HepG2 (cell line): ENCODE measurements around the gene ZBP1. TPM values are rescaled to one million over a fixed set of nuclear protein-coding genes. Genes with fewer than 3 reads are reported as not detected.

Experiments
- ATAC-seq: fragments of 200-7000 bp; cut with Tn5 transposase; 3 replicates; pipeline ENCODE4 v1.9.1; 2020; ENCODE audit warnings: mild to moderate bottlenecking, moderate library complexity
- BruUV-seq: library from RNA; stranded (reverse); fragments of 400-500 nt; replicated peaks from 2 replicates; lab custom pipeline; 2021; lab: Mats Ljungman, UMichigan
- CTCF ChIA-PET: fragments of 300-600 bp; formaldehyde crosslinking; extraction: SDS; loops from one replicate; lab custom pipeline; 2021; ENCODE audit warnings: low total read pairs, inconsistent platforms, low intra/inter-chr PET ratio; lab: Yijun Ruan, JAX
- POLR2A ChIA-PET: fragments of 350-600 bp; sonication (Branson Sonifier 250); formaldehyde crosslinking; loops from one replicate; lab custom pipeline; 2020; ENCODE audit warnings: antibody characterized with exemption, inconsistent platforms; lab: Yijun Ruan, JAX
- DNase-seq: peaks from one replicate; pipeline ENCODE4 v3.0.0-alpha.2; 2015; ENCODE audit warnings: low spot score
- FAIRE-seq: peaks from 3 replicates; lab custom pipeline; 2011; peaks lifted over from hg19 to GRCh38; lab: Jason Lieb, UNC
- H2AFZ ChIP-seq: one replicate; pipeline ENCODE4 v1.6.1; 2011; ENCODE audit warnings: low read length, inconsistent platforms
- H3K27ac ChIP-seq: fragments of 300-600 bp; 3 replicates; pipeline ENCODE4 v1.8.0; 2011; ENCODE audit warnings: mixed run types, mild to moderate bottlenecking, mixed read lengths, low read length, inconsistent platforms; ENCODE audit not compliant: insufficient read depth; ENCODE audit errors: extremely low read length
- H3K27me3 ChIP-seq, 2 experiments: fragments of 200-600 bp in 1 of 2; 2 replicates in 1 of 2; 3 replicates in 1 of 2; pipeline versions ENCODE4 v1.6.0 to v1.8.0; 2011; ENCODE audit warnings: low read length in 2 of 2, mild to moderate bottlenecking in 2 of 2, moderate library complexity in 2 of 2, inconsistent platforms in 1 of 2; ENCODE audit not compliant: insufficient read depth in 2 of 2, control insufficient read depth in 1 of 2
- H3K36me3 ChIP-seq, 2 experiments: fragments of 200-600 bp in 1 of 2; replicated peaks in 1 of 2; 2 replicates in 1 of 2; 3 replicates in 1 of 2; pipeline versions ENCODE4 v1.5.1 to v1.8.0; 2011; ENCODE audit warnings: low read length in 2 of 2, inconsistent platforms in 1 of 2; ENCODE audit not compliant: insufficient read depth in 2 of 2, control insufficient read depth in 1 of 2
- H3K4me1 ChIP-seq: 2 replicates; pipeline ENCODE4 v1.5.1; 2012; ENCODE audit warnings: low read length, inconsistent platforms; ENCODE audit not compliant: insufficient read depth
- H3K4me2 ChIP-seq: 2 replicates; pipeline ENCODE4 v1.6.0; 2011; ENCODE audit warnings: low read depth, low read length, inconsistent platforms
- H3K4me3 ChIP-seq, 3 experiments: fragments of 200-600 bp in 1 of 3; sonication (generic), shearing (Covaris generic) in 1 of 3; replicated peaks in 1 of 3; 2 replicates each; pipeline ENCODE4 v1.5.1; 2011 to 2016; ENCODE audit warnings: low read length in 3 of 3, inconsistent platforms in 2 of 3, low read depth in 2 of 3, mild to moderate bottlenecking in 2 of 3, control low read depth in 1 of 3, mixed read lengths in 1 of 3; ENCODE audit not compliant: insufficient read depth in 1 of 3
- H3K79me2 ChIP-seq: one replicate; pipeline ENCODE4 v1.6.1; 2011; ENCODE audit warnings: low read length, inconsistent platforms; ENCODE audit not compliant: insufficient read depth
- H3K9ac ChIP-seq: 2 replicates; pipeline ENCODE4 v1.6.0; 2011; ENCODE audit warnings: mild to moderate bottlenecking, low read depth, low read length, inconsistent platforms; ENCODE audit not compliant: insufficient read depth
- H3K9me3 ChIP-seq: 2 replicates; pipeline ENCODE4 v1.5.1; 2012; ENCODE audit warnings: mild to moderate bottlenecking, low read length
- H4K20me1 ChIP-seq: 2 replicates; pipeline ENCODE4 v1.6.0; 2011; ENCODE audit warnings: inconsistent platforms, mild to moderate bottlenecking, low read length, moderate library complexity; ENCODE audit not compliant: insufficient read depth
- MAFK ChIP-seq, 2 experiments: IDR thresholded peaks in 1 of 2; conservative IDR thresholded peaks in 1 of 2; 2 replicates each; pipeline ENCODE4 v1.6.1; 2011; ENCODE audit warnings: improper control_type of control experiment in 2 of 2, low read length in 2 of 2
- MNT ChIP-seq: fragments of 450-650 bp; IDR thresholded peaks from 2 replicates; pipeline ENCODE4 v1.6.1; 2016
- TCF12 ChIP-seq, 2 experiments: fragments of 450-650 bp in 1 of 2; sonication (generic) in 1 of 2; formaldehyde crosslinking in 1 of 2; IDR thresholded peaks; 2 replicates each; pipeline versions ENCODE4 v1.6.1 to v1.8.0; 2017 to 2022; ENCODE audit warnings: antibody characterized with exemption in 1 of 2, mild to moderate bottlenecking in 1 of 2, missing genetic modification reagents in 1 of 2, moderate library complexity in 1 of 2
- TRIM22 ChIP-seq: fragments of 450-650 bp; IDR thresholded peaks from 2 replicates; pipeline ENCODE4 v1.6.1; 2017
- WGBS: methylation state at CpG from one replicate; pipeline ENCODE4 v1.1.6; 2017; ENCODE audit warnings: low lambda C conversion rate; 5-methylcytosine and 5-hydroxymethylcytosine counted together
- in situ Hi-C: cut with HindIII; loops from 2 replicates; pipeline ENCODE4 v1.10.0; 2017; ENCODE audit warnings: low pct_unique_long_range_greater_than_20kb; ENCODE audit not compliant: extremely low pct_ligation_motif_present
- intact Hi-C: fragments of 100-400 bp; cut with micrococcal nuclease; formaldehyde crosslinking; loops from one replicate; pipeline ENCODE4 v1.10.0; 2022; ENCODE audit not compliant: unreplicated experiment
- polyA plus RNA-seq, 8 experiments: library from polyadenylated mRNA; depleted of rRNA in 3 of 8; stranded (reverse) in 7 of 8; unstranded in 1 of 8; fragments of >200 nt; fragmentation: Illumina TruSeq in 4 of 8; extraction: Trizol in 4 of 8; gene quantifications; 2 replicates each; pipeline versions ENCODE4 v1.2.1 to v1.2.3, GENCODE V29; 2011 to 2016; ENCODE audit warnings: low read depth in 4 of 8, missing spikeins in 1 of 8, mixed read lengths in 1 of 8; ENCODE audit not compliant: insufficient read depth in 1 of 8
- total RNA-seq, 5 experiments: library from RNA; depleted of rRNA; stranded (reverse); fragments of >200 nt; fragmentation: Illumina TruSeq; extraction: Trizol; gene quantifications; 2 replicates each; pipeline ENCODE4 v1.2.3, GENCODE V29; 2016; ENCODE audit warnings: low read depth in 1 of 5

Gene ZBP1
- total and polyA plus RNA-seq, 2 of the 13 experiments (the other 11 are each of a cell fraction or from before 2014, with no cell fraction given), result not detected

GRCh38 chr20:57608516-57608915 is 11.7 kb downstream of the ZBP1 start:
- TF ChIP-seq MNT, result peak; percentile 49
- TF ChIP-seq TRIM22, result no peak
- Histone ChIP-seq H3K36me3 (no peaks in the 10 kb centered on the region), H3K4me1 (no peaks in the 10 kb centered on the region), H3K4me2 (no peak overlapping the region), H3K4me3 (no peak overlapping the region), H2AFZ (no peak overlapping the region), H3K27me3 (peaks cover 18 to 61% of the 10 kb centered on the region in 2 experiments; a peak in 3 of 5 replicates), H3K9me3 (no peaks in the 10 kb centered on the region), H3K27ac (no peak overlapping the region), H4K20me1 (no peaks in the 10 kb centered on the region; the same call in 1 of the 2 replicates), H3K79me2 (no peaks in the 10 kb centered on the region), H3K9ac (no peak overlapping the region)
- BruUV-seq, result no TSS peak
- no peak for FAIRE-seq
- ChIA-PET CTCF (no interaction called here), POLR2A (no interaction called here)
- no peak for DNase-seq
- ATAC-seq, result no peak
- intact Hi-C loops (no loop called here), in situ Hi-C loops (no loop called here)
- 35% methylated on average over 5 of the region's 7 CpGs for WGBS

- no peak for TF ChIP-seq TCF12 (IDR thresholded peaks at IDR 0.05)
- TF ChIP-seq TCF12 (CRISPR knock-in tag; IDR thresholded peaks at IDR 0.05), result no peak
- TF ChIP-seq MAFK (conservative IDR thresholded peaks at IDR 0.05 in 1 of 2, IDR thresholded peaks at IDR 0.05 in 1 of 2; ENCODE audit: low read length in 2 of 2), result peak; percentile 25 to 50; a peak in 3 of 4 replicates
- TF ChIP-seq, all 625 proteins: peak for 1
Observed at GRCh38 chr20:57605878-57606277, 14.3 kb downstream of the ZBP1 start.

More at GRCh38 chr20:57605878-57606277, 14.3 kb downstream of the ZBP1 start:
- Histone ChIP-seq H3K9ac (no peak overlapping the region), H4K20me1 (no peaks in the 10 kb centered on the region; the same call in 1 of the 2 replicates), H3K79me2 (no peaks in the 10 kb centered on the region), H3K9me3 (no peaks in the 10 kb centered on the region), H3K4me3 (no peak overlapping the region), H3K27me3 (peaks cover 15 to 62% of the 10 kb centered on the region in 2 experiments; a peak in 3 of 5 replicates), H2AFZ (no peak overlapping the region), H3K36me3 (no peaks in the 10 kb centered on the region), H3K4me1 (no peaks in the 10 kb centered on the region), H3K27ac (no peak overlapping the region), H3K4me2 (no peak overlapping the region)
- no peak for FAIRE-seq
- 1% methylated on average over 5 of the region's 5 CpGs for WGBS
- in situ Hi-C loops (no loop called here), intact Hi-C loops (no loop called here)
- BruUV-seq, result no TSS peak
- CTCF ChIA-PET, result no interaction called here
- no peak for ATAC-seq
- no peak for DNase-seq
- POLR2A ChIA-PET, result no interaction called here
